T follicular helper cell (primary cell): ENCODE measurements around the gene LYZ.

Experiments
- DNase-seq: peaks from one replicate; pipeline ENCODE4 v3.0.0-alpha.2; 2020; ENCODE audit warnings: low read depth

The LYZ gene

GRCh38 chr12:69338936-69339335 is 9.2 kb upstream of the LYZ start:
- DNase-seq: no peak

- no peak for DNase-seq
Observed at GRCh38 chr12:69339999-69340398, 8.2 kb upstream of the LYZ start.

GRCh38 chr12:69341328-69341727 is 6.9 kb upstream of the LYZ start:
- no peak for DNase-seq

GRCh38 chr12:69342421-69342820 is 5.8 kb upstream of the LYZ start:
- DNase-seq: no peak

GRCh38 chr12:69343357-69343756 is 4.8 kb upstream of the LYZ start:
- DNase-seq: no peak

GRCh38 chr12:69343885-69344612 is 4.1 kb upstream of the LYZ start:
- no peak for DNase-seq

GRCh38 chr12:69345077-69345476 is 3.1 kb upstream of the LYZ start:
- DNase-seq: no peak

GRCh38 chr12:69345742-69346141 is 2.4 kb upstream of the LYZ start:
- DNase-seq: no peak

GRCh38 chr12:69350002-69350626 is 1.9 kb downstream of the LYZ start:
- DNase-seq: no peak

GRCh38 chr12:69350777-69351176 is 2.6 kb downstream of the LYZ start:
- no peak for DNase-seq

GRCh38 chr12:69351462-69352236 is 3.5 kb downstream of the LYZ start:
- DNase-seq: no peak

- DNase-seq: no peak
Observed at GRCh38 chr12:69352904-69353303, 4.7 kb downstream of the LYZ start.

GRCh38 chr12:69354172-69354555 is 6.0 kb downstream of the LYZ start:
- no peak for DNase-seq

GRCh38 chr12:69354556-69355187 is 6.5 kb downstream of the LYZ start:
- DNase-seq: no peak

- DNase-seq: no peak
Observed at GRCh38 chr12:69355363-69356028, 7.3 kb downstream of the LYZ start.

- DNase-seq: peak; percentile 79
Observed at GRCh38 chr12:69359531-69360347, 11.6 kb downstream of the LYZ start, which contains the start of gene YEATS4. YEATS4 (plus strand) TSS chr12:69359743; CDS start chr12:69359973, 230 bp downstream.

- DNase-seq: no peak
Observed at GRCh38 chr12:69360348-69360672, 12.1 kb downstream of the LYZ start.

GRCh38 chr12:69366796-69367195 is 18.6 kb downstream of the LYZ start:
- no peak for DNase-seq

GRCh38 chr12:69368171-69368570 is 20.0 kb downstream of the LYZ start:
- DNase-seq: no peak

- DNase-seq: no peak
Observed at GRCh38 chr12:69383074-69383473, 34.9 kb downstream of the LYZ start.

GRCh38 chr12:69385038-69385437 is 36.9 kb downstream of the LYZ start:
- DNase-seq: no peak
